Common myeloid progenitor, CD34-positive (primary cell): ENCODE data around the gene MAS1L.

ENCODE experiments used
- CTCF ChIA-PET: fragments of 350-600 bp; sonication (Branson Sonifier 250); formaldehyde crosslinking; loops from one replicate; lab custom pipeline; 2021; ENCODE audit warnings: antibody characterized with exemption; lab: Charles Lee
- POLR2A ChIA-PET: fragments of 350-600 bp; sonication (Branson Sonifier 250); formaldehyde crosslinking; loops from one replicate; lab custom pipeline; 2021; ENCODE audit warnings: antibody characterized with exemption; lab: Charles Lee
- DNase-seq, 3 donors: peaks; one replicate each; pipeline versions ENCODE4 v3.0.0 to v3.0.0-alpha.2; 2013
- H3K27ac ChIP-seq, 2 experiments: 1 replicate in 1 of 2; 2 replicates in 1 of 2; pipeline ENCODE4 v1.7.0; 2013; ENCODE audit warnings: inconsistent platforms in 2 of 2, low read length in 2 of 2, mild to moderate bottlenecking in 2 of 2, low read depth in 1 of 2, moderate library complexity in 1 of 2; ENCODE audit not compliant: severe bottlenecking in 2 of 2, insufficient read depth in 1 of 2, poor library complexity in 1 of 2
- H3K27me3 ChIP-seq, 5 experiments: replicated peaks in 2 of 5; 1 replicate in 3 of 5; 2 replicates in 2 of 5; pipeline versions ENCODE4 v1.6.1 to v1.7.0; 2013; ENCODE audit warnings: low read length in 4 of 5, mild to moderate bottlenecking in 2 of 5, moderate library complexity in 2 of 5, inconsistent platforms in 1 of 5; ENCODE audit not compliant: insufficient read depth in 5 of 5, control insufficient read depth in 4 of 5
- H3K36me3 ChIP-seq, 4 experiments: 1 replicate in 2 of 4; 2 replicates in 2 of 4; pipeline versions ENCODE4 v1.6.1 to v1.7.0; 2013; ENCODE audit warnings: low read length in 3 of 4, control low read depth in 1 of 4, mild to moderate bottlenecking in 1 of 4; ENCODE audit not compliant: control insufficient read depth in 4 of 4, insufficient read depth in 4 of 4
- H3K4me1 ChIP-seq, 4 experiments: 1 replicate in 3 of 4; 2 replicates in 1 of 4; pipeline versions ENCODE4 v1.6.1 to v1.7.1; 2013; ENCODE audit warnings: low read length in 3 of 4, mild to moderate bottlenecking in 3 of 4, control low read depth in 1 of 4, inconsistent platforms in 1 of 4, moderate library complexity in 1 of 4; ENCODE audit not compliant: control insufficient read depth in 4 of 4, insufficient read depth in 4 of 4; ENCODE audit errors: control extremely low read depth in 1 of 4
- H3K4me3 ChIP-seq, 7 experiments: 1 replicate in 4 of 7; 2 replicates in 3 of 7; pipeline versions ENCODE4 v1.5.1 to v1.7.0; 2013; ENCODE audit warnings: mild to moderate bottlenecking in 7 of 7, low read length in 6 of 7, moderate library complexity in 6 of 7, inconsistent platforms in 2 of 7, low read depth in 2 of 7, control low read depth in 1 of 7; ENCODE audit not compliant: insufficient read depth in 4 of 7, control insufficient read depth in 1 of 7; ENCODE audit errors: extremely low read depth in 1 of 7
- H3K9me3 ChIP-seq, 5 experiments: 1 replicate in 4 of 5; 2 replicates in 1 of 5; pipeline versions ENCODE4 v1.6.1 to v1.7.1; 2013; ENCODE audit warnings: low read length in 4 of 5, mild to moderate bottlenecking in 2 of 5, inconsistent platforms in 1 of 5, low read depth in 1 of 5, moderate library complexity in 1 of 5; ENCODE audit not compliant: control insufficient read depth in 4 of 5, insufficient read depth in 2 of 5; ENCODE audit errors: control extremely low read depth in 1 of 5
- WGBS: methylation state at CpG from one replicate; pipeline ENCODE4 v1.1.5; 2013; ENCODE audit not compliant: insufficient coverage; 5-methylcytosine and 5-hydroxymethylcytosine counted together

The MAS1L gene

GRCh38 chr6:29522227-29522626, 34.5 kb upstream of the MAS1L start:
- DNase-seq: no peak
- no peaks in the 10 kb centered on the region for H3K36me3 ChIP-seq
- CTCF ChIA-PET: no interaction called here

GRCh38 chr6:29521006-29521680, 33.4 kb upstream of the MAS1L start:
- peaks cover 0 to 5% (median 0%) of the 10 kb centered on the region in 5 experiments for H3K9me3 ChIP-seq
- H3K36me3 ChIP-seq: no peaks in the 10 kb centered on the region
- H3K27ac ChIP-seq: no peak overlapping the region
- CTCF ChIA-PET: no interaction called here
- peaks cover 0 to 21% (median 3%) of the 10 kb centered on the region in 4 experiments for H3K4me1 ChIP-seq
- no peaks in the 10 kb centered on the region for H3K27me3 ChIP-seq
- POLR2A ChIA-PET: no interaction called here
- no peak for DNase-seq
- no peak overlapping the region for H3K4me3 ChIP-seq
- WGBS: 82% methylated on average over 8 of the region's 8 CpGs

More at GRCh38 chr6:29522227-29522626, 34.5 kb upstream of the MAS1L start:
- H3K4me1 ChIP-seq: peaks cover 0 to 22% (median 5%) of the 10 kb centered on the region in 4 experiments
- peaks cover 0 to 5% (median 0%) of the 10 kb centered on the region in 5 experiments for H3K9me3 ChIP-seq
- H3K27ac ChIP-seq: no peak overlapping the region
- H3K27me3 ChIP-seq: no peaks in the 10 kb centered on the region
- POLR2A ChIA-PET: no interaction called here
- no peak overlapping the region for H3K4me3 ChIP-seq
- WGBS: 100% methylated on average over 1 of the region's 2 CpGs

- DNase-seq: no peak
- CTCF ChIA-PET: no interaction called here
- Histone ChIP-seq H3K4me3 (no peak overlapping the region), H3K27me3 (no peaks in the 10 kb centered on the region), H3K27ac (no peak overlapping the region), H3K9me3 (peaks cover 0 to 5% (median 0%) of the 10 kb centered on the region in 5 experiments), H3K36me3 (no peaks in the 10 kb centered on the region), H3K4me1 (peaks cover 0 to 23% (median 5%) of the 10 kb centered on the region in 4 experiments)
- POLR2A ChIA-PET: no interaction called here
- 98% methylated on average over 4 of the region's 4 CpGs for WGBS
Observed at GRCh38 chr6:29520232-29520631, 32.5 kb upstream of the MAS1L start.

DNA sequence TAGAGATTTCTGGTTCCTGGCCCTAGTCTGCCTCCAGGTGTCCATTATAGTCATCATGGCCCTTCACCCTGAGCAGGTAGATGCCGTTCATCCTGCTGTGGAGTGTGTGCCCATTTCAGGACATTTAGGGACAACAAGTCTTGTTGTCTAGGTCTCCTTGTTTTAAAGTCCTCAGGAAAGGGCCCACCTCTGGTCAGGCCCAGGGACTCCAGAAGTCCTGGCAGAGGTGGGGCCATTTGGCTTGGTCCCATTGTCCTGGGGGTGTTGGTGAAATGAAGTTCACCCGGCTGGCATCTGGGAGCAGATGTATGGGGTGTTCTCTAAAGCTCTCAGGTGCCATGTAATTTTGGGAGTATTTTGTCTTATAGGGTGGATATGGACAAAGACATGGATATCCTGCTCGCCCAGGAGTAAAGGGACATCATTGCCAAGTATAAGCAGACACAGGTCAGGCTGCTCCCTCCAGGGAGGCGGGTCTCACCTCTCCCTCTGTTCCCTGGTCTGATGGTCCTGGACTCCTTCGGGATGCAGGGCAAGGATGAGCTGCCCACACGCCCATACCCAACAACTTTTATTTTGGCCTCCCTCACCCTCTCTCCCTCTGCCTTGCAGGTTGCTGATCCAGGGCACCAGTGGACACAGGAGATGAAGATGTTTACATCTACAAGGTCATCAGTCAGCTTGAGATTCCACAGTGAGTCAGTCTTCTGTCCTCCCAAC, 31.7 kb upstream of the MAS1L start:
- ChIA-PET POLR2A (no interaction called here), CTCF (interaction anchor here (0.7 kb wide), 1 partner anchor 70 kb away, joined by 3 read pairs; no protein-coding TSS in a partner anchor)
- Histone ChIP-seq H3K27me3 (no peaks in the 10 kb centered on the region), H3K36me3 (no peaks in the 10 kb centered on the region), H3K9me3 (peaks cover 0 to 5% (median 0%) of the 10 kb centered on the region in 5 experiments), H3K27ac (no peak overlapping the region), H3K4me1 (peaks cover 0 to 17% (median 3%) of the 10 kb centered on the region in 4 experiments), H3K4me3 (no peak overlapping the region)
- WGBS: 98% methylated on average over 5 of the region's 6 CpGs
- DNase-seq: no peak

GRCh38 chr6:29517728-29518440, 30.1 kb upstream of the MAS1L start:
- no peak overlapping the region for H3K4me3 ChIP-seq
- ChIA-PET POLR2A (no interaction called here), CTCF (no interaction called here)
- H3K4me1 ChIP-seq: peaks cover 0 to 15% (median 2%) of the 10 kb centered on the region in 4 experiments
- no peak for DNase-seq
- 94% methylated on average over 5 of the region's 7 CpGs for WGBS
- no peaks in the 10 kb centered on the region for H3K9me3 ChIP-seq
- H3K36me3 ChIP-seq: no peaks in the 10 kb centered on the region
- no peaks in the 10 kb centered on the region for H3K27me3 ChIP-seq
- H3K27ac ChIP-seq: no peak overlapping the region

DNA sequence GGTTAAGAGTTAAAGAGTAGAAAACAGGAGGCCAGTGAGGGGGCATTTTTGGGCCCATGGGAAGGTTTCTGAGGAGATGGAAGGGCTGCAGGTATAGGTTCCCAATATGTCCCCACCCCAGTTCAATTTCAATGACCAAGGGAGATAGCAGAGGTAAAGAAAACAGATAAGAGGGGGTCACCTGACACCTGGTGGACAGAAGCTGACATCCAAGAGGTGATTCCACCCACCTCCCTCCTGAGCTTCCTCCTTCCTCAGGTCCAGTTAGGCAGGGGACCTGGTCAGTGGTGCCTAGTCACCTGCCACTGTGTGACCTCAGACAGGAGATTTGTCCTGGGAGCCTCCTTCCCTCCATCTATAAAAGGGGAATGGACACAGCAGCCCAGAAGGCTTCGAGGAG, 29.5 kb upstream of the MAS1L start:
- DNase-seq: no peak
- Histone ChIP-seq H3K9me3 (no peaks in the 10 kb centered on the region), H3K4me3 (no peak overlapping the region), H3K36me3 (no peaks in the 10 kb centered on the region), H3K27me3 (no peaks in the 10 kb centered on the region), H3K27ac (no peak overlapping the region), H3K4me1 (peaks cover 0 to 15% (median 2%) of the 10 kb centered on the region in 4 experiments)
- 83% methylated on average over 1 of the region's 1 CpG for WGBS
- POLR2A ChIA-PET: no interaction called here
- CTCF ChIA-PET: no interaction called here
